Measurements from ENCODE around the gene PRELID1.

DNA sequence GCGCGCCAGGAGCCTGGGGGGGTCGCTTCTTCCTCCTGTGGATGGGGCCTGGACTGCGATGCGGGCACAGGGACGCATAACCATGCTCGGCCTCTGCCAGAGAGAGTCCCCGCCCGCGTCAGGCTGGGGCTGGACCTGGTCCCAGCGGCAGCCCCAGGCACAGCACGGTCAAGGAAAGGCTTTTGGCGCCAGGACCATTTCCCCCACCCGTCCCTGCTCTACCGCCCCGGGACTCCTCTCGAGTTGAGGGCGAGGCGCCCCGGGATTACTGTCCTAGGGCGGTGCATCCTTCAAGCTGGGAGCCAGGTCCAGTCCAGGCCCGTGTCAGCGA lies 7.8 kb downstream of the PRELID1 start:
- TF ChIP-seq, protein P1, sequence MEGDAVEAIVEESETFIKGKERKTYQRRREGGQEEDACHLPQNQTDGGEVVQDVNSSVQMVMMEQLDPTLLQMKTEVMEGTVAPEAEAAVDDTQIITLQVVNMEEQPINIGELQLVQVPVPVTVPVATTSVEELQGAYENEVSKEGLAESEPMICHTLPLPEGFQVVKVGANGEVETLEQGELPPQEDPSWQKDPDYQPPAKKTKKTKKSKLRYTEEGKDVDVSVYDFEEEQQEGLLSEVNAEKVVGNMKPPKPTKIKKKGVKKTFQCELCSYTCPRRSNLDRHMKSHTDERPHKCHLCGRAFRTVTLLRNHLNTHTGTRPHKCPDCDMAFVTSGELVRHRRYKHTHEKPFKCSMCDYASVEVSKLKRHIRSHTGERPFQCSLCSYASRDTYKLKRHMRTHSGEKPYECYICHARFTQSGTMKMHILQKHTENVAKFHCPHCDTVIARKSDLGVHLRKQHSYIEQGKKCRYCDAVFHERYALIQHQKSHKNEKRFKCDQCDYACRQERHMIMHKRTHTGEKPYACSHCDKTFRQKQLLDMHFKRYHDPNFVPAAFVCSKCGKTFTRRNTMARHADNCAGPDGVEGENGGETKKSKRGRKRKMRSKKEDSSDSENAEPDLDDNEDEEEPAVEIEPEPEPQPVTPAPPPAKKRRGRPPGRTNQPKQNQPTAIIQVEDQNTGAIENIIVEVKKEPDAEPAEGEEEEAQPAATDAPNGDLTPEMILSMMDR (IDR thresholded peaks at IDR 0.05): no peak
- no peak for TF ChIP-seq ZFX (IDR thresholded peaks at IDR 0.05; ENCODE audit: borderline replicate concordance)

Data from 22Rv1 (cell line).